ENCODE measurements around the gene ALAS2. TPM values are rescaled to one million over a fixed set of nuclear protein-coding genes. Genes with fewer than 3 reads are reported as not detected.

Gene ALAS2
- total RNA-seq, 4 donors from 2014 or later, result 2.1 to 23.0 (median 15.6) TPM; not detected in 1

DNA sequence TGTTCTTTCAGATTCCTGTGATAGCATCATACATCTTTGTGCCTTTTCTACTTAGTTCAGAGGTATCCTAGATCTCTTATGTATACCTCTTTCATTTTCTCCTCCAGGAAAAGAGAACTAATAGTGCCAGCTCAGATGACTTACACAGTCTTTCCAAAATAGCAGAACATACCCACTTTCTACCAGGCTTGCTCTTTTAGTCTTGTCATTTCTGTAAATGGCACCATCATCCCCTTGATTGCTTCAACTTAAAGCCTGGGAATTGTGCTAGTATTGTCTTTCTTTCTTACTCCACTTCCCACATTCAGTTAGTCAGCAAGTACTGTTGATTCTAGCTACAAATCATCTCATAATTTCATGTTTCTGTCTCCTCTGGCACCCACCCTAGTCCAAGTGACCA is 25.5 kb downstream of the ALAS2 start:
- TF ChIP-seq POLR2A (IDR thresholded peaks at IDR 0.05), result no peak
- TF ChIP-seq, protein P1, sequence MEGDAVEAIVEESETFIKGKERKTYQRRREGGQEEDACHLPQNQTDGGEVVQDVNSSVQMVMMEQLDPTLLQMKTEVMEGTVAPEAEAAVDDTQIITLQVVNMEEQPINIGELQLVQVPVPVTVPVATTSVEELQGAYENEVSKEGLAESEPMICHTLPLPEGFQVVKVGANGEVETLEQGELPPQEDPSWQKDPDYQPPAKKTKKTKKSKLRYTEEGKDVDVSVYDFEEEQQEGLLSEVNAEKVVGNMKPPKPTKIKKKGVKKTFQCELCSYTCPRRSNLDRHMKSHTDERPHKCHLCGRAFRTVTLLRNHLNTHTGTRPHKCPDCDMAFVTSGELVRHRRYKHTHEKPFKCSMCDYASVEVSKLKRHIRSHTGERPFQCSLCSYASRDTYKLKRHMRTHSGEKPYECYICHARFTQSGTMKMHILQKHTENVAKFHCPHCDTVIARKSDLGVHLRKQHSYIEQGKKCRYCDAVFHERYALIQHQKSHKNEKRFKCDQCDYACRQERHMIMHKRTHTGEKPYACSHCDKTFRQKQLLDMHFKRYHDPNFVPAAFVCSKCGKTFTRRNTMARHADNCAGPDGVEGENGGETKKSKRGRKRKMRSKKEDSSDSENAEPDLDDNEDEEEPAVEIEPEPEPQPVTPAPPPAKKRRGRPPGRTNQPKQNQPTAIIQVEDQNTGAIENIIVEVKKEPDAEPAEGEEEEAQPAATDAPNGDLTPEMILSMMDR (IDR thresholded peaks at IDR 0.05), result no peak
- no peaks in the 10 kb centered on the region for H3K4me1 ChIP-seq
- H3K9me3 ChIP-seq, result no peaks in the 10 kb centered on the region
- no peak overlapping the region for H3K4me3 ChIP-seq
- H3K27me3 ChIP-seq, result no peaks in the 10 kb centered on the region
- H3K27ac ChIP-seq, result no peak overlapping the region
- DNase-seq, result no peak
- H3K36me3 ChIP-seq, result no peaks in the 10 kb centered on the region
- intact Hi-C loops (cut with DNase I; ENCODE audit: low total_unique reads), result no loop called here

DNA sequence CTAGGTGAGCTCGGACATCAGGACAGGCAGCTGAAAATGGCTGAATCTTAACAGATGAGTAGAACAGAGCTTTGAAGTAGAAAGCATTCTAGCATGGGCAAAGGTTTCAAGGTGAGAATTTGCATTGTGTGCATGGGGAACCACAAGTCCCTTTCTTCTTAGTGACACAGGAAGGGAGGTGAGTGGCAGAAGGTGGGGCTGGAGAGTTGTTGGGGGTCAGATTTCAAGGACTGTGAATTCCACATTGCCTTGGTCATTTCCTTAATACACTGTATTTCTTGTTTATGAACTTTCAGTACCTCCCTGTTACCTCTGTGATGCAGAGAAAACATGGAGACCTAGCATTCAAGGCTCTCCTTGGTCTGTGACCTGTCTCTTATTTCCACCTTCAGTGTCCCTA is 26.5 kb downstream of the ALAS2 start:
- intact Hi-C loops (cut with DNase I; ENCODE audit: low total_unique reads), result no loop called here
- Histone ChIP-seq H3K36me3 (no peaks in the 10 kb centered on the region), H3K27me3 (no peaks in the 10 kb centered on the region), H3K4me1 (no peaks in the 10 kb centered on the region), H3K9me3 (no peaks in the 10 kb centered on the region), H3K4me3 (no peak overlapping the region), H3K27ac (no peak overlapping the region)
- no peak for TF ChIP-seq POLR2A (IDR thresholded peaks at IDR 0.05)
- TF ChIP-seq, protein P1 (IDR thresholded peaks at IDR 0.05), result no peak
- no peak for DNase-seq

DNA sequence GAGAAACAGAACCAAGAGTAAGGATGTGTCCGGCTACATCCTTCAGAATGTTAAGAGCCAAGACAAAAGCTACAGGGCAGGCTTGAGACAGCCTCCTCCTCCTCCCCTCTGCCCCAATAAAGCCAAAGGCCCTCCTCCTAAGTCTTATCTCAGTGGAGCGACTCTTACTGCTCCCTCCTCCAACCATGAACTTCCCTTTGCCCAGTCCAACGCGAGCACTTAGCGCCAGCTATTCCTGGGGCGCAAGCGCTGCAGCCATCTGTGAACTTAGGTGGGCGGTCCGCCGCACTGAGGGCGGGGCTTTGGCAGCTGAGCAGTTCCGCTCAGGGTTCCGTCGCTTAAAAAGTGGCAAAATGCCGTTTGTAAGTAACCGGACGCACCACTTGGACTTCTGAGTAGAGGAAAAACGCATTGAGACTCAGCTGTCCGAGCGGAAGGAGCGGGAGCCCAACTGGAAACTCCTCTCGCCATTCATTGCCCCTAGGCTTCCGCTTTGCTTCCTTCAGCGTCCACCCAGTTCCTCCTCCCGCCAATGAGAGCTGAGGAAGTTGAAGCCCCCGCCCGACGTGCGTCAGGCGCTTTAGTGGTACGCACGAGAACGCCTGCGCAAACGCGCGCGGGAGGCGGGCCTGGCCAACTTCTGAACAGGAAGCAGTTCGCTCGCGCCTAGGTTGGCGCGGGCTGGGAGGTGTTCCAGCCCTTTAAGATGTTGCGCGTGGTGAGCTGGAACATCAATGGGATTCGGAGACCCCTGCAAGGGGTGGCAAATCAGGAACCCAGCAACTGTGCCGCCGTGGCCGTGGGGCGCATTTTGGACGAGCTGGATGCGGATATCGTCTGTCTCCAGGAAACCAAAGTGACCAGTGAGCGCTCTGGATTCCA is 30.8 kb downstream of the ALAS2 start, which contains the start of gene APEX2:
TSS of gene APEX2 (plus strand) at position 647 of the 882 bp plus-strand sequence. CDS start at position 707, 60 bp downstream.
- TF ChIP-seq POLR2A (IDR thresholded peaks at IDR 0.05), result peak; percentile 46 to 66
- TF ChIP-seq, protein P1 (IDR thresholded peaks at IDR 0.05), result no peak
- peak within 1 kb of the TSS; percentile 80 to 85 for H3K27ac ChIP-seq
- H3K9me3 ChIP-seq, result no peaks in the 10 kb centered on the region
- H3K4me3 ChIP-seq, result peak within 1 kb of the TSS; percentile 46 to 49
- no peaks in the 10 kb centered on the region for H3K36me3 ChIP-seq
- intact Hi-C loops (cut with DNase I; ENCODE audit: low total_unique reads), result no loop called here
- H3K27me3 ChIP-seq, result no peaks in the 10 kb centered on the region
- DNase-seq, result peak; percentile 86 to 89
- no peaks in the 10 kb centered on the region for H3K4me1 ChIP-seq

DNA sequence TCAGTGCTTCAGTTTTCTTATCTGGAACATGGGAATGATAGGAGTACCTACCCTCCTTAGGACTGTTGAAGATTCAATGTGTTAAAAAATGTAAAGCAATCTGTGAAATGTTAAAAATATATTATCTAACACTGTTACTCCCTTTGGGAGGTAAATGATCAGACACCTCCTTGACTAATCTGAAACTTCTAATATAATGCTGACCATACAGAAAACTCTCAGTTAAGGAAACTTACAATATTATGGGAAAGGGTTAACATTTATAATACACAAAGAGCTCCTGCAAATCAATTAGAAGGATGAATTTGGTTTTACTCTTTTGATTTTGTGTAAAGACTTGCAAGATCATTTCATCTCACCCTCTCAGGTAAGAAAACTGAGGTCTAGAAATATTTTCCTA is 35.2 kb downstream of the ALAS2 start:
- no peak for DNase-seq
- Histone ChIP-seq H3K36me3 (no peaks in the 10 kb centered on the region), H3K27me3 (no peaks in the 10 kb centered on the region), H3K9me3 (no peaks in the 10 kb centered on the region), H3K27ac (no peak overlapping the region), H3K4me1 (no peaks in the 10 kb centered on the region), H3K4me3 (no peak overlapping the region)
- intact Hi-C loops (cut with DNase I; ENCODE audit: low total_unique reads), result no loop called here
- TF ChIP-seq, protein P1 (IDR thresholded peaks at IDR 0.05), result no peak
- TF ChIP-seq POLR2A (IDR thresholded peaks at IDR 0.05), result no peak

DNA sequence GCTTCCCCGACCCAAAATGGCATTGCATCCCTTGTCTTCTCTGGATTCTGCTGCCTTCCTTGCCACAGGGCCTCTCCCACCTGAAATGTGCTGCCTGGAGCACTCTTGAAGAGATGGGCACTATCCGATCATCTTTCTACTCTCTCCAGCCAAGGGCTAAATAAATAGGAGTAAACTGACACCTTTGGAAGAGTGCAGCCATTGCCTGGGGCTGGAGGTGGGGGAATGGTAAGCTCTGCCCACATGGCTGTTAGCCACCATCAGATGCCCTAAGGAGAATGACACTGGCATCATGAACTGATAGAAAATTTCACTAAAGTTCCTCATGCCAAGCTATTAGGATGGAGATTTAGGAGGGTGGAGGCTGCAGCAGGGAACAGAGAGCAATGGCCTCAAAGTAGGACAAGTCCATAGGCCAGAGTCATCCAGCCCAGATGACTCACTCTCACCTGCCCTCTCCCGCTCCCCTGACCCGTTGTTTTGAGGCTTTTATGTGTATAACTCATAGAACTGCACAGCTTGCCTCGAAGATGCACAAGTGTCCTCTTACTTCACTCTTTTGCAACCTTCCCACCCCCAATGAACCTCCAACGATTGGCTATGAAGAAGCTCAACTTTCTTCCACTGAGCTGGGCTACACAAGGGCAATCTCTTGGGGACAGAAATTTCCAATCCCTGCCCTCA is 36.0 kb downstream of the ALAS2 start:
- Histone ChIP-seq H3K9me3 (no peaks in the 10 kb centered on the region), H3K27ac (no peak overlapping the region), H3K36me3 (no peaks in the 10 kb centered on the region), H3K4me3 (no peak overlapping the region), H3K27me3 (no peaks in the 10 kb centered on the region), H3K4me1 (no peaks in the 10 kb centered on the region)
- no peak for DNase-seq
- TF ChIP-seq, protein P1 (IDR thresholded peaks at IDR 0.05), result no peak
- TF ChIP-seq POLR2A (IDR thresholded peaks at IDR 0.05), result no peak
- intact Hi-C loops (cut with DNase I; ENCODE audit: low total_unique reads), result no loop called here
